ENCODE data around the gene CDX1. TPM values are rescaled to one million over a fixed set of nuclear protein-coding genes. Genes with fewer than 3 reads are reported as not detected.

The CDX1 gene
- total and polyA plus RNA-seq, 2 of the 8 experiments (the other 6 are each of a cell fraction or from before 2014, with no cell fraction given), result not detected

- no peak overlapping the region for H3K4ac ChIP-seq (replicated peaks; ENCODE audit: insufficient read length, low read depth, low read length)
- H2AFZ ChIP-seq (ENCODE audit: low read length), result no peak overlapping the region
- no peak overlapping the region for H2BK5ac ChIP-seq (ENCODE audit: low read depth, low read length)
- no peak overlapping the region for H3K4me3 ChIP-seq (ENCODE audit: extremely low read depth in 1 of 4, insufficient read depth in 2 of 4, low read depth in 3 of 4, low read length in 4 of 4)
- H3K4me2 ChIP-seq (ENCODE audit: insufficient read depth in 1 of 2, low read depth in 2 of 2, low read length in 2 of 2), result no peak overlapping the region
- no peak overlapping the region for H2AK5ac ChIP-seq (ENCODE audit: low read depth, low read length)
- no peaks in the 10 kb centered on the region for H3K36me3 ChIP-seq (ENCODE audit: control insufficient read depth in 2 of 4, insufficient read depth in 4 of 4, low read length in 3 of 4)
- no peaks in the 10 kb centered on the region for H3K9me3 ChIP-seq (ENCODE audit: insufficient read depth in 2 of 2, low read depth in 1 of 2, low read length in 1 of 2)
- H3K14ac ChIP-seq (ENCODE audit: insufficient read length), result no peak overlapping the region
- H4K20me1 ChIP-seq (replicated peaks in 1 of 2; ENCODE audit: control insufficient read depth in 1 of 2, insufficient read depth in 2 of 2, low read length in 2 of 2), result peaks cover 0 to 3% of the 10 kb centered on the region in 2 experiments
- no peaks in the 10 kb centered on the region for H3K23me2 ChIP-seq (ENCODE audit: low read depth, low read length)
- no peak overlapping the region for H2BK120ac ChIP-seq (replicated peaks; ENCODE audit: low read depth, low read length)
- H4K5ac ChIP-seq (ENCODE audit: insufficient read length, low read depth, low read length), result no peak overlapping the region
- H3K79me2 ChIP-seq (ENCODE audit: control insufficient read depth in 1 of 2, insufficient read depth in 2 of 2, low read length in 2 of 2), result no peaks in the 10 kb centered on the region
- H2BK12ac ChIP-seq (ENCODE audit: low read depth, low read length), result no peak overlapping the region
- H4K8ac ChIP-seq (ENCODE audit: extremely low read depth, insufficient read depth, low read length), result no peak overlapping the region; the same call in 1 of the 2 replicates
- H2BK20ac ChIP-seq (ENCODE audit: low read length), result no peak overlapping the region
- DNase-seq (ENCODE audit: low read depth in 1 of 2, low spot score in 2 of 2) (no peak), FAIRE-seq (no peak)
- ChIA-PET CTCF (ENCODE audit: partially characterized antibody) (interaction anchor here (0.7 to 16.9 kb wide), 34 partner anchors 7 to 363 kb away, joined by 3 to 188 read pairs (median 5); partner anchors contain the start of gene CSF1R), POLR2A (ENCODE audit: partially characterized antibody) (interaction anchor here (1.2 kb wide), 1 partner anchor 25 kb away, joined by 4 read pairs; no protein-coding TSS in a partner anchor)
- no peak overlapping the region for H3K18ac ChIP-seq (ENCODE audit: extremely low read depth, low read length)
- TF ChIP-seq RBBP5 (IDR thresholded peaks at IDR 0.05; ENCODE audit: borderline replicate concordance, low read depth, low read length), result no peak
- H4K91ac ChIP-seq (replicated peaks; ENCODE audit: insufficient read length, low read length), result no peak overlapping the region
- no peak overlapping the region for H2BK15ac ChIP-seq (ENCODE audit: low read length)
- 90% methylated on average over 14 of the region's 14 CpGs; no CpG with 5 or more reads in 1 of the 2 experiments for WGBS, 2 experiments (ENCODE audit: extremely low coverage in 1 of 2, insufficient coverage in 1 of 2, insufficient read length in 1 of 2, insufficient replicate concordance in 2 of 2, low coverage in 1 of 2, low lambda C conversion rate in 2 of 2, missing lambda C conversion rate in 1 of 2)
- no peaks in the 10 kb centered on the region for H3K27me3 ChIP-seq (replicated peaks in 1 of 4; ENCODE audit: control insufficient read depth in 3 of 4, extremely low read depth in 1 of 4, insufficient read depth in 3 of 4, low read length in 3 of 4)
- H3K56ac ChIP-seq (replicated peaks; ENCODE audit: insufficient read length, low read depth, low read length), result no peak overlapping the region
- H3K79me1 ChIP-seq (ENCODE audit: low read depth, low read length), result no peaks in the 10 kb centered on the region
- peaks cover 0 to 6% (median 2%) of the 10 kb centered on the region in 4 experiments; a peak in 3 of 7 replicates for H3K4me1 ChIP-seq (replicated peaks in 1 of 4; ENCODE audit: control insufficient read depth in 3 of 4, insufficient read depth in 4 of 4, low read length in 3 of 4)
- no peak overlapping the region for H3K27ac ChIP-seq (ENCODE audit: low read depth, low read length)
- H3K9ac ChIP-seq (replicated peaks in 1 of 4; ENCODE audit: extremely low read depth in 1 of 4, low read depth in 3 of 4, low read length in 3 of 4), result no peak overlapping the region; a peak in 1 of 7 replicates
- no peak overlapping the region for H3K23ac ChIP-seq (ENCODE audit: insufficient read length)
These were observed 45.0 kb upstream of the CDX1 start for GRCh38 chr5:150121448-150122157.

All from H1 (cell line).